ENCODE results near the gene THSD7B.

Gene THSD7B

GRCh38 chr2:137157851-137158250 is 392.5 kb downstream of the THSD7B start:
- H3K36me3 Mint-ChIP-seq (ENCODE audit: low read depth) = no peaks in the 10 kb centered on the region
- TF ChIP-seq, protein P1, sequence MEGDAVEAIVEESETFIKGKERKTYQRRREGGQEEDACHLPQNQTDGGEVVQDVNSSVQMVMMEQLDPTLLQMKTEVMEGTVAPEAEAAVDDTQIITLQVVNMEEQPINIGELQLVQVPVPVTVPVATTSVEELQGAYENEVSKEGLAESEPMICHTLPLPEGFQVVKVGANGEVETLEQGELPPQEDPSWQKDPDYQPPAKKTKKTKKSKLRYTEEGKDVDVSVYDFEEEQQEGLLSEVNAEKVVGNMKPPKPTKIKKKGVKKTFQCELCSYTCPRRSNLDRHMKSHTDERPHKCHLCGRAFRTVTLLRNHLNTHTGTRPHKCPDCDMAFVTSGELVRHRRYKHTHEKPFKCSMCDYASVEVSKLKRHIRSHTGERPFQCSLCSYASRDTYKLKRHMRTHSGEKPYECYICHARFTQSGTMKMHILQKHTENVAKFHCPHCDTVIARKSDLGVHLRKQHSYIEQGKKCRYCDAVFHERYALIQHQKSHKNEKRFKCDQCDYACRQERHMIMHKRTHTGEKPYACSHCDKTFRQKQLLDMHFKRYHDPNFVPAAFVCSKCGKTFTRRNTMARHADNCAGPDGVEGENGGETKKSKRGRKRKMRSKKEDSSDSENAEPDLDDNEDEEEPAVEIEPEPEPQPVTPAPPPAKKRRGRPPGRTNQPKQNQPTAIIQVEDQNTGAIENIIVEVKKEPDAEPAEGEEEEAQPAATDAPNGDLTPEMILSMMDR (IDR thresholded peaks at IDR 0.05; ENCODE audit: unreplicated experiment in 3 of 3) = no peak
- no peaks in the 10 kb centered on the region for H3K9me3 Mint-ChIP-seq
- no peak overlapping the region for H3K27ac Mint-ChIP-seq
- peaks cover 14% of the 10 kb centered on the region for H3K27me3 Mint-ChIP-seq (ENCODE audit: low read depth)
- no peak overlapping the region for H3K4me3 Mint-ChIP-seq
- H3K4me1 Mint-ChIP-seq = peaks cover 6% of the 10 kb centered on the region

GRCh38 chr2:137161250-137161649 is 395.9 kb downstream of the THSD7B start:
- H3K27ac Mint-ChIP-seq = no peak overlapping the region
- peaks cover 20% of the 10 kb centered on the region for H3K27me3 Mint-ChIP-seq (ENCODE audit: low read depth)
- no peak overlapping the region for H3K4me3 Mint-ChIP-seq
- H3K36me3 Mint-ChIP-seq (ENCODE audit: low read depth) = no peaks in the 10 kb centered on the region
- no peaks in the 10 kb centered on the region for H3K4me1 Mint-ChIP-seq
- TF ChIP-seq, protein P1 (IDR thresholded peaks at IDR 0.05; ENCODE audit: unreplicated experiment in 3 of 3) = no peak
- H3K9me3 Mint-ChIP-seq = peaks cover 7% of the 10 kb centered on the region

DNA sequence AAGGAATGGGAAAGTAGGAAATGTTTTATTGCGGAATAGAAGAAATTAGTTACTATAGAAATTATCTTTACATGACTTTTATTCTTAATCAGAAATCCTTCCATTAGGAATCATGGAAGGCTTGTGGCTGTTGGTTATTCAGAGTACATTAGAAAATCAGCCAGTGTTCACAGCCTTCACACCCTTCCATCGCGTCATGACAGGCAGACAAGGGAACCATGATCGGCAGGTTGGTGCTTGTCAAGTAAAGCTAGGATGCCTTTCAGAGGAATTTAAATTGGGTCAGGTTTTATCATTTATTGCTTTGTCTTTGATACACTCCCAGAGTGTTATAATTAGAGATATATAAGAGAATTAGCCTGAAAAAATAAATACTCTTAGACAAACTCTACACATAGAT is 400.6 kb downstream of the THSD7B start:
- Mint-ChIP-seq H3K36me3 (ENCODE audit: low read depth) (no peaks in the 10 kb centered on the region), H3K27me3 (ENCODE audit: low read depth) (peaks cover 16% of the 10 kb centered on the region), H3K9me3 (peaks cover 7% of the 10 kb centered on the region), H3K27ac (no peak overlapping the region), H3K4me1 (peaks cover 5% of the 10 kb centered on the region), H3K4me3 (no peak overlapping the region)
- TF ChIP-seq, protein P1 (IDR thresholded peaks at IDR 0.05; ENCODE audit: unreplicated experiment in 3 of 3) = no peak

DNA sequence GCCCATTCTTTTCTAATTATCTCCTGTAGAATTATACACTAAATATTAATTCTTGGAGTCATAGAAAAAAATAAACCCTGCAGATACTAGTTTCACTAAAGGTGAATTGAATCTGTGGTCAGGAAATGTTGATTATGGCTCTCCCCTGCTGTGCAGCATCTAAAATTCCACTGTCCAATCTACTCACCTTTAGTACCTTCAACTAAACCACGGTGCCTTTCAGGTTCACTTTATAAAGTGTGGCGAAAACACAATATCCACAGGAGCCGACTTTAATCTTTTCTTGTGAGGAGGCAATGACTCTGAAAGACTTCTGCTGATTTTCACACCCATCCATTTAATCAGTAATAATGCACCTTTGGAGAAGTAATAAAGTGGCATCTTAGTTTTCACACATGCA is 402.3 kb downstream of the THSD7B start:
- Mint-ChIP-seq H3K27me3 (ENCODE audit: low read depth) (peaks cover 15% of the 10 kb centered on the region), H3K27ac (no peak overlapping the region), H3K4me1 (peaks cover 8% of the 10 kb centered on the region), H3K36me3 (ENCODE audit: low read depth) (no peaks in the 10 kb centered on the region), H3K9me3 (peaks cover 7% of the 10 kb centered on the region), H3K4me3 (no peak overlapping the region)
- TF ChIP-seq, protein P1 (IDR thresholded peaks at IDR 0.05; ENCODE audit: unreplicated experiment in 3 of 3) = no peak

DNA sequence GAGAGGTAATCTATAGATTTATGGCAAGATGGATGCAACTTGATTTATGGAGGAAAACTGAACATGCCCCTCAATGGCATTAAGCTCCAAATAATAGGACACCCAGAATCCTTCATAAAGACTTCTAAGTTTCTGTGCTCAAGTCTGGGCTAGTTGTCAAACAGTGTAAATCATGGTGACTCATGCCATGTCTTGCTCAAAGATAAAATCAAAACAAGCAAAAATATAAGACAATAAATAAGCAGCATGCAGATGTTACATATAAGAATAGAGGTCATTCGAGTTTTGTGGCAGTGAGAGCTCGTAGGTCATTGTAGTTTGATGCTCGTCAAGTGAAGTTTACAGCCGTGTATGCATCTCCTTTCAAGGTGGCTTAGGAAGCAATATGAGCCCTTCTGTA is 403.2 kb downstream of the THSD7B start:
- Mint-ChIP-seq H3K27me3 (ENCODE audit: low read depth) (peaks cover 7% of the 10 kb centered on the region), H3K4me1 (peaks cover 17% of the 10 kb centered on the region), H3K4me3 (no peak overlapping the region), H3K9me3 (peaks cover 2% of the 10 kb centered on the region), H3K27ac (no peak overlapping the region), H3K36me3 (ENCODE audit: low read depth) (no peaks in the 10 kb centered on the region)
- TF ChIP-seq, protein P1 (IDR thresholded peaks at IDR 0.05; ENCODE audit: unreplicated experiment in 3 of 3) = no peak

DNA sequence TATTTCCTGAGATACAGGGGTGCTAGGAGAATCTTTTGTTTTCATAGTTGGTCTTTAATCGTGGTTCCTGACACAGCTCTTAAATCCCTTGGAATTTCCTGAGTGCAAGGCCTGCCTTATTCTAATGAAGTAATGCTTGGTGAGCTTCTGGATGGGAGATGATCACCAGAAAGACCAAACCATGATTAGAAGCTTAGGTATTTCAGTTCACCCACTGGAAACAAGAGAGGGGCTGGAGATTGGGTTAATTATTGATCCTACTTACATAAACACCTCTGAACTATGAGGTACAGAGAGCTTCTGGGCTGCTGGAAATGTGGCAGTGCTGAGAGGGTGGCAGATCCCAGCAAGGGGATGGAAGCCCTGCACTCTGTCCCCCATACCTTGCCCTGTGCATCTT is 406.8 kb downstream of the THSD7B start:
- Mint-ChIP-seq H3K27ac (peak overlapping the region in 2 of 3 experiments; percentile 8 to 84), H3K4me3 (no peak overlapping the region), H3K4me1 (peaks cover 17% of the 10 kb centered on the region), H3K36me3 (ENCODE audit: low read depth) (no peaks in the 10 kb centered on the region), H3K9me3 (no peaks in the 10 kb centered on the region), H3K27me3 (ENCODE audit: low read depth) (peaks cover 7% of the 10 kb centered on the region)
- TF ChIP-seq, protein P1 (IDR thresholded peaks at IDR 0.05; ENCODE audit: unreplicated experiment in 3 of 3) = no peak

All from nephron (organoid).